T47D (cell line): ENCODE measurements around the gene ARMCX4.
"Not testable (repeated sequence)": the region's sequence is repeated elsewhere in the genome, so short reads cannot be mapped to it uniquely, and the experiment has no call there.

ENCODE experiments used
- DNase-seq, 2 experiments: peaks; one replicate each; pipeline versions ENCODE4 v3.0.0 to v3.0.0-alpha.2; 2011 to 2012; ENCODE audit warnings: low read depth in 1 of 2, low spot score in 1 of 2
- JUND ChIP-seq: IDR thresholded peaks from 2 replicates; pipeline ENCODE4 v1.6.1; 2012; ENCODE audit warnings: low read depth
- in situ Hi-C: cut with HindIII; loops from 2 replicates; pipeline ENCODE4 v1.10.0; 2016; ENCODE audit warnings: low sequenced_read_pairs, low pct_unique_long_range_greater_than_20kb

ARMCX4 gene

DNA sequence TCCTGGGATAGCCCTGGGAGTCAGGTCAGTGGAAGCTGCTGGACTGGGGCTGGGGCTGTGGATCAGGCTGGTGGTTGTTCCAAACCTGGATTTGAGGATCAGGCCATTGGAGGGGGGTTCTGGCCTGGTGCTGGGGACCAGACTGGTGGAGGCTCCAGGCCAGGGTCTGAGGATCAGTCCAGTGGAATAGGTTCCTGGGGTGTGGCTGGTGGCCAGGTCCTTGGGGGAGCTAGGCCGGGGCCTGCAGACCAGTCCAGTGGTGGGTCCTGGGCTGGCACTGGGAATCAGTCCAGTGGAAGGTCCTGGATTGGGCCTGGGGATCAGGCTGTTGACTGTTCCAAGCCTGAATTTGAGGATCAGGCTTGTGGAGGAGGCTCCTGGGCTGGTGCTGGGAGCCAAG is 8.0 kb downstream of the ARMCX4 start:
- TF ChIP-seq JUND = no peak
- DNase-seq = no peak
- in situ Hi-C loops = no loop called here

DNA sequence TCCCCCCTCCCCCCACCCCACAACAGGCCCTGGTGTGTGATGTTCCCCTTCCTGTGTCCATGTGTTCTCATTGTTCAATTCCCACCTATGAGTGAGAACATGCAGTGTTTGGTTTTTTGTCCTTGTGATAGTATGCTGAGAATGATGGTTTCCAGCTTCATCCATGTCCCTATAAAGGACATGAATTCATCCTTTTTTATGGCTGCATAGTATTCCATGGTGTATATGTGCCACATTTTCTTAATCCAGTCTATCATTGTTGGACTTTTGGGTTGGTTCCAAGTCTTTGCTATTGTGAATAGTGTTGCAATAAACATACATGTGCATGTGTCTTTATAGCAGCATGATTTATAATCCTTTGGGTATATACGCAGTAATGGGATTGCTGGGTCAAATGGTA is 17.7 kb downstream of the ARMCX4 start:
- in situ Hi-C loops, DNase-seq: not testable (repeated sequence)

DNA sequence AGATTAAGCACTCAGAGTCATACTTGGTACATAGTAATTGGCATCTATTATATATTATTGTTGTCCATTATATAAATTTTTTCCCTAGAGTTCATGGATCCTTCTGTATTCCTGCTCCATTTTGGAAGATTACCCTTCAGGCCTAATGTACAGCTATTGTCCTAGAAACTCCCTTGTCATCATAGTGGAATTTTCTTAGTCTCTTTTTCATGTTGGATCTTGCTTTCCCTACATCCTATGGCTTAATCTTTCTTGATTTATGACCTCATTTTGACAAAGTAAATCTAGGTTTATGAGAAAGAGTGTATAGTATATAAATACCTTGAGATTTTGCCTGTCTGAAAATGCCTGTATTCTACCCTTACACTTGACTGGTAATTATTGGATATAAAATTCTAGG is 22.1 kb downstream of the ARMCX4 start:
- in situ Hi-C loops = no loop called here
- no peak for DNase-seq
- no peak for TF ChIP-seq JUND

DNA sequence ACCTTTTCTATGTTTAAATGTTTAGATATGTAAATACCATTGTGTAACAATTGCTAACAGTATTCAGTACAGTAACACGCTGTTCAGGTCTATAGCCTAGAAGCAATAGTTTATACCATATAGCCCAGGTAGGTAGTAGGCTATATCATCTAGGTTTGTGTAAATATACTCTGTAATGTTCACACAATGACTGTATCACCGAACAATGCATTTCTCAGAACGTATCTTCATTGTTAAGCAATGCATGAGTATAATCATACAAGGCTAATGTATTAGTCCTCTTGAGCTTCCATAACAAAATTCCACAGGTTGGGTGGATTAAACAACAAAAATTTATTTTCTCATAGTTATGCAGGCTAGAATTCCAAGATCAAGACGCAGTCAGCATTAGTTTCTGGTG is 22.7 kb downstream of the ARMCX4 start:
- no peak for DNase-seq
- in situ Hi-C loops = no loop called here
- no peak for TF ChIP-seq JUND

DNA sequence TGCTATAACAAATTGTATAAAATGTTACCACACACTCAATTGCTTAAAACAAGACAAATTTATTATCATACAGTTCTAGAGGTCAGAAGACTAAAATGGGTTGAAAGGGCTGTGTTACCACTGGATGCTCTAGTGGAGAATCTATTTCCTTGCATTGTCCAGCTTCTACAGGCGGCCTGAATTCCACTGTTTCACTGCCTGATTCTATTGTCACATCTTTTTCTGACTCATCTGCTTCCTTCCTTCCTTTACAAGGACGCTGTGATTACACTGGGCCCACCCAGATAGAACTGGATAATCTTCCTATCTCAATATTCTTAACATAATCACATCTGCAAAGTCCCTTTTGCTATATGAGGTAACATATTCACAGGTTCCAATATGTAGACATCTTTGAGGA is 45.7 kb downstream of the ARMCX4 start:
- TF ChIP-seq JUND = no peak
- DNase-seq = no peak
- in situ Hi-C loops = no loop called here
